ENCODE measurements around the gene CXCL14. TPM values are rescaled to one million over a fixed set of nuclear protein-coding genes. Genes with fewer than 3 reads are reported as not detected.

Gene CXCL14
- total and polyA plus RNA-seq, 2 donors (not counting 1 experiment from before 2014, with no cell fraction given), result not detected

DNA sequence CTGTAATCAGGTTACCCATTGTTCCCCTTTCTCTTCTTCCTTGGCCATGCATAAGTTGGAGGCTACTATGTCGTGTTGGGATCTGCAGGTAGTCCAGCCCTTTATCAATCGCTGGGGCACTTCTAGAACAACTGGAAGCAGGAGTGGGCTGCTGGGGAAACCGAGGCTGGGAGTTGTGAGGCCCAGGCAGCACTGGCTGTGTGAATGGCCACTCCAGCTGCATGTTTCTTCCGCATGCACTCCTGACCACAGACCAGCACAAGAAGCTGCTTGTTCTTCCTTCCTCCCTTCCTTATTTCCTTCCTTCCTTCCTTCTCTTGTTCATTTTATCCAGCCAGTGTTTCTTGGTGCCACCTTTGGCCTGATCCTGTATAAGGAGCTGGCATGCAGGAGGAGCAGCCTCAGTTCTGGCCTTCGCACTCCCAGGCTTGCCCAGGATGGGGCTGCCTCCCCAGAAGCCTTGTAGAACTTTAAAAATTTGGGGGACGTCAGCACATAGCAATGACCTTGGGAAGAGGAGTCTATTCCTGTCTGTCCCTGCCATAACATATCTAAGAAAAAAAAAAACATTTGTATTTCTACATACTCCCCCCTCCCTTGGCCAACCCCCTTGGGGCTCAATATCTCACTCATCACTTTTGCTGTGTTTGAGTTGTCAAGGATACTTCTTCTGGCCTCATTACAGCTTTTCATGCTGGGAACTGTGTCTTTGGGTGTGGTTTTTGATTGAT lies 20.8 kb upstream of the CXCL14 start:
- no peak overlapping the region for H3K9ac ChIP-seq (ENCODE audit: low read length)
- intact Hi-C loops (cut with micrococcal nuclease), result no loop called here
- CTCF ChIA-PET, result no interaction called here
- H3K4me1 ChIP-seq (ENCODE audit: control insufficient read depth in 2 of 2, insufficient read depth in 2 of 2, low read length in 2 of 2), result no peaks in the 10 kb centered on the region
- H3K9me3 Mint-ChIP-seq (ENCODE audit: insufficient read depth), result no peaks in the 10 kb centered on the region
- no peak overlapping the region for H3K4me2 ChIP-seq (replicated peaks; ENCODE audit: low read depth, low read length, poor library complexity, severe bottlenecking)
- no peak overlapping the region for H3K27ac Mint-ChIP-seq
- H3K4me3 Mint-ChIP-seq, result no peak overlapping the region
- no peaks in the 10 kb centered on the region for H3K27me3 ChIP-seq (replicated peaks in 1 of 4; ENCODE audit: control extremely low read depth in 1 of 4, control insufficient read depth in 3 of 4, insufficient read depth in 4 of 4, low read length in 3 of 4)
- no peaks in the 10 kb centered on the region for H3K79me2 ChIP-seq (ENCODE audit: control insufficient read depth, insufficient read depth, low read length)
- TF ChIP-seq EZH2 (IDR thresholded peaks at IDR 0.05; ENCODE audit: borderline replicate concordance, insufficient read depth, low read depth, low read length, poor library complexity, severe bottlenecking), result no peak
- TF ChIP-seq, protein P1, sequence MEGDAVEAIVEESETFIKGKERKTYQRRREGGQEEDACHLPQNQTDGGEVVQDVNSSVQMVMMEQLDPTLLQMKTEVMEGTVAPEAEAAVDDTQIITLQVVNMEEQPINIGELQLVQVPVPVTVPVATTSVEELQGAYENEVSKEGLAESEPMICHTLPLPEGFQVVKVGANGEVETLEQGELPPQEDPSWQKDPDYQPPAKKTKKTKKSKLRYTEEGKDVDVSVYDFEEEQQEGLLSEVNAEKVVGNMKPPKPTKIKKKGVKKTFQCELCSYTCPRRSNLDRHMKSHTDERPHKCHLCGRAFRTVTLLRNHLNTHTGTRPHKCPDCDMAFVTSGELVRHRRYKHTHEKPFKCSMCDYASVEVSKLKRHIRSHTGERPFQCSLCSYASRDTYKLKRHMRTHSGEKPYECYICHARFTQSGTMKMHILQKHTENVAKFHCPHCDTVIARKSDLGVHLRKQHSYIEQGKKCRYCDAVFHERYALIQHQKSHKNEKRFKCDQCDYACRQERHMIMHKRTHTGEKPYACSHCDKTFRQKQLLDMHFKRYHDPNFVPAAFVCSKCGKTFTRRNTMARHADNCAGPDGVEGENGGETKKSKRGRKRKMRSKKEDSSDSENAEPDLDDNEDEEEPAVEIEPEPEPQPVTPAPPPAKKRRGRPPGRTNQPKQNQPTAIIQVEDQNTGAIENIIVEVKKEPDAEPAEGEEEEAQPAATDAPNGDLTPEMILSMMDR (IDR thresholded peaks at IDR 0.05), result no peak
- no peaks in the 10 kb centered on the region for H3K36me3 ChIP-seq (replicated peaks in 1 of 2; ENCODE audit: control extremely low read depth in 1 of 2, control insufficient read depth in 1 of 2, extremely low read depth in 1 of 2, insufficient read depth in 2 of 2, low read length in 1 of 2)
- POLR2A ChIA-PET, result no interaction called here
- ATAC-seq (ENCODE audit: low read depth) (no peak), DNase-seq (no peak)
- H3K4me1 Mint-ChIP-seq, result no peaks in the 10 kb centered on the region
- H3K27me3 Mint-ChIP-seq, result peaks cover 2% of the 10 kb centered on the region
- no peaks in the 10 kb centered on the region for H4K20me1 ChIP-seq (ENCODE audit: control insufficient read depth, insufficient read depth, low read length, poor library complexity, severe bottlenecking)
- 84% methylated on average over 5 of the region's 6 CpGs for WGBS (ENCODE audit: insufficient coverage)
- H3K4me3 ChIP-seq (ENCODE audit: control extremely low read depth in 1 of 5, extremely low read depth in 1 of 5, insufficient read depth in 1 of 5, low read depth in 2 of 5, low read length in 4 of 5), result no peak overlapping the region
- H2AFZ ChIP-seq (ENCODE audit: insufficient read depth, low read depth, low read length, poor library complexity, severe bottlenecking), result no peak overlapping the region
- no peaks in the 10 kb centered on the region for H3K9me3 ChIP-seq (ENCODE audit: control extremely low read depth in 1 of 3, control insufficient read depth in 2 of 3, insufficient read depth in 1 of 3, low read length in 2 of 3)
- H3K27ac ChIP-seq (ENCODE audit: low read length in 2 of 2), result no peak overlapping the region

- Histone ChIP-seq H3K9me3 (ENCODE audit: control extremely low read depth in 1 of 3, control insufficient read depth in 2 of 3, insufficient read depth in 1 of 3, low read length in 2 of 3) (no peaks in the 10 kb centered on the region), H2AFZ (ENCODE audit: insufficient read depth, low read depth, low read length, poor library complexity, severe bottlenecking) (no peak overlapping the region), H3K4me2 (replicated peaks; ENCODE audit: low read depth, low read length, poor library complexity, severe bottlenecking) (no peak overlapping the region), H3K27me3 (replicated peaks in 1 of 4; ENCODE audit: control extremely low read depth in 1 of 4, control insufficient read depth in 3 of 4, insufficient read depth in 4 of 4, low read length in 3 of 4) (no peaks in the 10 kb centered on the region), H3K36me3 (replicated peaks in 1 of 2; ENCODE audit: control extremely low read depth in 1 of 2, control insufficient read depth in 1 of 2, extremely low read depth in 1 of 2, insufficient read depth in 2 of 2, low read length in 1 of 2) (no peaks in the 10 kb centered on the region), H3K4me3 (ENCODE audit: control extremely low read depth in 1 of 5, extremely low read depth in 1 of 5, insufficient read depth in 1 of 5, low read depth in 2 of 5, low read length in 4 of 5) (no peak overlapping the region), H3K4me1 (ENCODE audit: control insufficient read depth in 2 of 2, insufficient read depth in 2 of 2, low read length in 2 of 2) (no peaks in the 10 kb centered on the region), H4K20me1 (ENCODE audit: control insufficient read depth, insufficient read depth, low read length, poor library complexity, severe bottlenecking) (no peaks in the 10 kb centered on the region), H3K27ac (ENCODE audit: low read length in 2 of 2) (no peak overlapping the region), H3K9ac (ENCODE audit: low read length) (no peak overlapping the region), H3K79me2 (ENCODE audit: control insufficient read depth, insufficient read depth, low read length) (no peaks in the 10 kb centered on the region)
- Mint-ChIP-seq H3K4me1 (no peaks in the 10 kb centered on the region), H3K27ac (no peak overlapping the region), H3K9me3 (ENCODE audit: insufficient read depth) (no peaks in the 10 kb centered on the region), H3K4me3 (no peak overlapping the region), H3K27me3 (peaks cover 2% of the 10 kb centered on the region)
- intact Hi-C loops (cut with micrococcal nuclease), result no loop called here
- no peak for TF ChIP-seq EZH2 (IDR thresholded peaks at IDR 0.05; ENCODE audit: borderline replicate concordance, insufficient read depth, low read depth, low read length, poor library complexity, severe bottlenecking)
- TF ChIP-seq, protein P1 (IDR thresholded peaks at IDR 0.05), result no peak
- WGBS (ENCODE audit: insufficient coverage), result 86% methylated on average over 9 of the region's 9 CpGs
- CTCF ChIA-PET, result no interaction called here
- ATAC-seq (ENCODE audit: low read depth), result no peak
- POLR2A ChIA-PET, result no interaction called here
- no peak for DNase-seq
These were observed 20.1 kb upstream of the CXCL14 start for GRCh38 chr5:135598691-135599395.

Data from B cell (primary cell).